RWPE2 (cell line): Measurements from ENCODE around the gene JHY.
A peak's percentile ranks its signal among the peaks of the same experiment; 100 is the strongest.

Experiments
- ATAC-seq: fragments of 200-7000 bp; cut with Tn5 transposase; 3 replicates; pipeline ENCODE4 v1.9.1; 2021; ENCODE audit warnings: low read depth
- DNase-seq: peaks from one replicate; pipeline ENCODE4 v3.0.0-alpha.2; 2020; ENCODE audit warnings: low spot score
- H3K27ac ChIP-seq: fragments of 450-650 bp; 2 replicates; pipeline ENCODE4 v1.5.1; 2017; ENCODE audit warnings: mild to moderate bottlenecking; ENCODE audit not compliant: poor library complexity, severe bottlenecking
- H3K27me3 ChIP-seq: fragments of 250-450 bp; sonication (Bioruptor Pico); 2 replicates; pipeline ENCODE4 v1.5.1; 2021; ENCODE audit warnings: mild to moderate bottlenecking, moderate library complexity; ENCODE audit not compliant: insufficient read depth, poor library complexity, severe bottlenecking
- H3K36me3 ChIP-seq: fragments of 250-450 bp; sonication (Bioruptor Pico); 2 replicates; pipeline ENCODE4 v1.5.1; 2020; ENCODE audit warnings: low read depth, mild to moderate bottlenecking, moderate library complexity
- H3K4me1 ChIP-seq: fragments of 250-450 bp; sonication (Bioruptor Pico); 2 replicates; pipeline ENCODE4 v1.5.1; 2021; ENCODE audit warnings: mild to moderate bottlenecking, moderate library complexity; ENCODE audit not compliant: insufficient read depth, poor library complexity, severe bottlenecking
- H3K4me3 ChIP-seq: fragments of 250-450 bp; sonication (Bioruptor Pico); 2 replicates; pipeline ENCODE4 v1.5.1; 2021; ENCODE audit warnings: mild to moderate bottlenecking, moderate library complexity; ENCODE audit not compliant: severe bottlenecking
- H3K9me3 ChIP-seq: fragments of 250-450 bp; sonication (Bioruptor Pico); 2 replicates; pipeline ENCODE4 v1.5.1; 2021; ENCODE audit warnings: mild to moderate bottlenecking, moderate library complexity; ENCODE audit not compliant: severe bottlenecking
- TF ChIP-seq, protein P1 (sequence below): fragments of 450-650 bp; IDR thresholded peaks from one replicate; pipeline ENCODE4 v1.5.1; 2017; ENCODE audit warnings: mild to moderate bottlenecking, moderate library complexity; ENCODE audit not compliant: poor library complexity, severe bottlenecking

Gene JHY

DNA sequence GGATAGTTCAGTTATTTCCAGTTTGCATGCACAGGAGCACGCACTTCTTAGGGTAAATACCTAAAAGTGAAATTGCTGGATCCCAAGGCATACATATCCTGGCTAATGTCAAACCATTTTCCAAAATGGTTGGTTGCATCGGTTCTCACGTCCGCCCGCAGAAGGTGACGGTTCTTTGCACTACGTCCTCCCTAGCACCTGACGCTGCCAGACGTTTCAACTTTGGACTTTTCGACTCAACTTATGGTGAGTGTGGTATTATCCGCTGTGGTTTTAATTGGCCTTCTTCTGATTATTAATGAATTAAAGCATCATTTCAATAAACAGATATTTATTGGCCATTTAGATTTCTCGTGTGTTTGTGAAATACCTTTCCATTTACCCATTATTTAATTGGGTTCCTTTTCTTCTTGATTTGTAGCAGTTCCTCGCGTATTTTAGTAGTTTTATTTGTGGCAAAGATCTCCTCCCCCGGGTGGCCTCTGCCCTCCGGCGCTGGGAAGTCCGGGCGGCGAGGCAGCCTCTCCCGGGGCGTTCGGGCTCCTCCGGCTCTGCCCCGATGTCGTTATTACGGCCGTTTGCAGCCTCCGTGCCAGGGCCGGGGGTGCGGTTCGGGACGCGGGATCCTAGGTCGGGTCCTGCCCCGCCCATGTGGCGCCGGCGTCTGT lies at the start of gene JHY:
JHY (plus strand) TSS at position 571 of the 668 bp plus-strand sequence. CDS start 3,091 bp downstream, outside the sequence.
- no peaks in the 10 kb centered on the region for H3K9me3 ChIP-seq
- TF ChIP-seq, protein P1, sequence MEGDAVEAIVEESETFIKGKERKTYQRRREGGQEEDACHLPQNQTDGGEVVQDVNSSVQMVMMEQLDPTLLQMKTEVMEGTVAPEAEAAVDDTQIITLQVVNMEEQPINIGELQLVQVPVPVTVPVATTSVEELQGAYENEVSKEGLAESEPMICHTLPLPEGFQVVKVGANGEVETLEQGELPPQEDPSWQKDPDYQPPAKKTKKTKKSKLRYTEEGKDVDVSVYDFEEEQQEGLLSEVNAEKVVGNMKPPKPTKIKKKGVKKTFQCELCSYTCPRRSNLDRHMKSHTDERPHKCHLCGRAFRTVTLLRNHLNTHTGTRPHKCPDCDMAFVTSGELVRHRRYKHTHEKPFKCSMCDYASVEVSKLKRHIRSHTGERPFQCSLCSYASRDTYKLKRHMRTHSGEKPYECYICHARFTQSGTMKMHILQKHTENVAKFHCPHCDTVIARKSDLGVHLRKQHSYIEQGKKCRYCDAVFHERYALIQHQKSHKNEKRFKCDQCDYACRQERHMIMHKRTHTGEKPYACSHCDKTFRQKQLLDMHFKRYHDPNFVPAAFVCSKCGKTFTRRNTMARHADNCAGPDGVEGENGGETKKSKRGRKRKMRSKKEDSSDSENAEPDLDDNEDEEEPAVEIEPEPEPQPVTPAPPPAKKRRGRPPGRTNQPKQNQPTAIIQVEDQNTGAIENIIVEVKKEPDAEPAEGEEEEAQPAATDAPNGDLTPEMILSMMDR, result no peak
- H3K27ac ChIP-seq, result peak within 1 kb of the TSS; percentile 44
- no peaks in the 10 kb centered on the region for H3K36me3 ChIP-seq
- H3K27me3 ChIP-seq, result no peaks in the 10 kb centered on the region
- DNase-seq (no peak), ATAC-seq (peak; percentile 68; the same call in 2 of the 3 replicates)
- no peaks in the 10 kb centered on the region for H3K4me1 ChIP-seq
- H3K4me3 ChIP-seq, result peak within 1 kb of the TSS; percentile 50

DNA sequence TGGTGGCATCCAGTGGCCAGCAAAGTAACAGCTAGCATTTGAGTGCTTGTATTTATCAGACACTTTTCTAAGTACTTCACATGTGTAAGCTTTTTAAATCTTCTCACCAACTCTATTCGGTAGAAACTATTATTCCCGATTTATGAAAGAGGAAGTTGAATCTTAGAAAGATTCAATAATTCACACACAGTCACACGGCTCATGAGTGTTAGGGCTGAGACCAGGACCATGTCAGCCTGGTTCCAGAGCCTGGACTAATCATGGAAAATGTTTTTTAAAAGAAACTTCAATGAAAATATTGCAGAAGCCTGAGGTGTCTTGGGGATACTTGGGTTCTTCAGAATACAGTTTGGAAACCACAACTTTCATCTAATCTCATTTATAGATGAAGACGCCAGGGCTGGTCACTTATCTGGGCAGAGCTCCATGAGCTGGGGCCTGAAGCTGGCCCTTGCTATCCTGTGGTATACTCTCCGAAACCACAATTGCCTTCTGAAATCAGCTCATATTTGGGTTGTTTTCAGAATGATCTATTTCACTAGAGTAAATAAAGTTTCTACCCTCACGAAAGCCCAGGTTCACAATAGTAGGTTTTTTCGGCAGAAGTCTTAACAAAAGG lies 48.6 kb upstream of the JHY start:
- Histone ChIP-seq H3K4me1 (no peaks in the 10 kb centered on the region), H3K9me3 (no peaks in the 10 kb centered on the region), H3K36me3 (no peaks in the 10 kb centered on the region), H3K27me3 (no peaks in the 10 kb centered on the region), H3K4me3 (no peak overlapping the region), H3K27ac (no peak overlapping the region)
- TF ChIP-seq, protein P1, result no peak
- DNase-seq (no peak), ATAC-seq (no peak)

DNA sequence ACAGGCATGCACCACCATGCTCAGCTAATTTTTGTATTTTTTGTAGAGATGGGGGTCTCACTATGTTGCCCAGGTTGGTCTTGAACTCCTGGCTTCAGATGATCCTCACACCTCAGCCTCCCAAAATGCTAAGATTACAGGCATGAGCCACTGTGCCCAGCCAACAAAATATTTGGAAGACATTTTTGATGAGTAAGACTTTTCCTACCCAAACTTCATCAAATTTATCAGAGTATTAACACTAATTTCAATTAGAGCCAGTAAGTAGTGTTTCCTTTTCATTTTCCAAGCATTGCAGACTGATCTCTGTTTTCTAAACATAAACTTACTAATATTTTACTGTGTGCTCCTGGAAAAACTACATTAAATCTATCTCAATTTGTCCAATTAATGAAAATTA lies 45.6 kb upstream of the JHY start:
- Histone ChIP-seq H3K36me3 (no peaks in the 10 kb centered on the region), H3K4me3 (no peak overlapping the region), H3K27ac (no peak overlapping the region), H3K27me3 (no peaks in the 10 kb centered on the region), H3K9me3 (no peaks in the 10 kb centered on the region), H3K4me1 (no peaks in the 10 kb centered on the region)
- DNase-seq (no peak), ATAC-seq (no peak)
- TF ChIP-seq, protein P1, result no peak

DNA sequence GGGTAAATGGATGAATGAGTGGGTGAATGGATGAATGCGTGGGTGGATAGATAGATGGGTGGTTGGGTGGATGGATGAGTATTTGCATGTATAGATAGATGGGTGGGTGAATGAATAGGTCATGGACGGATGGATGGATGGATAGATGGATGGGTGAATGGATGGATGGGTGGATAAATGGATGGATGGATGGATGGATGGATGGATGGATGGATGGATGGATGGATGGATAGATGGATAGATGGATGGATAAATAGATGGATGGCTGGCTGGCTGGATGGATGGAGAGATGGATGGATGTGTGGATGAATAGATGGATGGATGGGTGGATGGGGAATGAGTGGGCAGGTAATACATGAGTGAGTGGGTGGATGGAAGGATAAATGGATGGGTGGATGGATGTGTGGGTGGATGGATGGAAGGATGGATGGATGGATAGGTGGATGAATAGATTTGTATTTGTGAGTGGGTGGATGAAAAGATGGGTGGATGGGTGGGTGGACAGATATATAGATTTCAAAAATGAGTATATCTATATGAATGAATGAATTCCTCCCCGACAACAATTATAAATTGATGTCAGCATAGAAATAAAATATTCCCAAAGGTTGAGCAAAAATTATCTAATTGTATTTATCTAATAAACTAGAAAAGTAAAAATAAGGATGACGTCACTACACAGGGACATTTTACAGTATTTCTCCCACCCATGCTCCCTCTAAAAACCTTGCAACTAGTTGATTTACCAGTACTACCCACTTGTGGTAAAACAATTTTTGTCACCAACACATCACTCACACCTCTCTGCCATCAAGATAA lies 44.8 kb upstream of the JHY start:
- no peak for DNase-seq
- H3K27ac ChIP-seq, result no peak overlapping the region
- no peak for ATAC-seq
- H3K4me1 ChIP-seq, result no peaks in the 10 kb centered on the region
- TF ChIP-seq, protein P1, result no peak
- H3K9me3 ChIP-seq, result no peaks in the 10 kb centered on the region
- no peaks in the 10 kb centered on the region for H3K36me3 ChIP-seq
- H3K27me3 ChIP-seq, result no peaks in the 10 kb centered on the region
- no peak overlapping the region for H3K4me3 ChIP-seq
